Endothelial cell of umbilical vein (primary cell): Measurements from ENCODE around the gene GGT7.

Experiments used
- CTCF ChIP-seq, 2 donors: IDR thresholded peaks; 1 replicate in 1 of 2; 2 replicates in 1 of 2; pipeline ENCODE4 v1.5.1; 2011; ENCODE audit warnings: low read length in 2 of 2, mild to moderate bottlenecking in 2 of 2, moderate library complexity in 2 of 2, control low read depth in 1 of 2, inconsistent platforms in 1 of 2, low read depth in 1 of 2; ENCODE audit not compliant: insufficient read depth in 1 of 2; ENCODE audit errors: extremely low read depth in 1 of 2
- EZH2 ChIP-seq: IDR thresholded peaks from 2 replicates; pipeline ENCODE4 v1.6.1; 2012; ENCODE audit warnings: borderline replicate concordance, low read depth, mild to moderate bottlenecking, moderate library complexity, low read length, inconsistent platforms; ENCODE audit not compliant: severe bottlenecking
- GATA2 ChIP-seq: IDR thresholded peaks from 2 replicates; pipeline ENCODE4 v1.7.0; 2011; ENCODE audit warnings: low read depth, mild to moderate bottlenecking, moderate library complexity, mixed read lengths, low read length; ENCODE audit not compliant: insufficient read length, insufficient read depth
- JUN ChIP-seq: IDR thresholded peaks from 2 replicates; pipeline ENCODE4 v1.6.1; 2011; ENCODE audit warnings: borderline replicate concordance, low read depth; ENCODE audit not compliant: insufficient read length, insufficient read depth
- MYC ChIP-seq: IDR thresholded peaks from one replicate; pipeline ENCODE4 v1.6.1; 2011; ENCODE audit warnings: mild to moderate bottlenecking, low read depth, low read length
- POLR2A ChIP-seq: IDR thresholded peaks from 2 replicates; pipeline ENCODE4 v1.6.1; 2012; ENCODE audit warnings: low read depth, mild to moderate bottlenecking, control low read depth, low read length
- POLR2AphosphoS5 ChIP-seq: IDR thresholded peaks from 2 replicates; pipeline ENCODE4 v1.6.1; 2012; ENCODE audit warnings: low read depth, mild to moderate bottlenecking, control low read depth, low read length, moderate library complexity; ENCODE audit not compliant: insufficient read depth
- TF ChIP-seq, protein P1 (sequence below): IDR thresholded peaks from 2 replicates; pipeline ENCODE4 v1.6.1; 2011; ENCODE audit not compliant: insufficient read depth, insufficient read length

- TF ChIP-seq CTCF (IDR thresholded peaks at IDR 0.05; ENCODE audit: extremely low read depth in 1 of 2, insufficient read depth in 1 of 2, low read depth in 1 of 2, low read length in 2 of 2) (no peak), EZH2 (no peak), MYC (no peak), POLR2A (no peak), POLR2AphosphoS5 (no peak), JUN (no peak), GATA2 (no peak)
- TF ChIP-seq, protein P1, sequence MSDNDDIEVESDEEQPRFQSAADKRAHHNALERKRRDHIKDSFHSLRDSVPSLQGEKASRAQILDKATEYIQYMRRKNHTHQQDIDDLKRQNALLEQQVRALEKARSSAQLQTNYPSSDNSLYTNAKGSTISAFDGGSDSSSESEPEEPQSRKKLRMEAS: no peak
These were observed 13.5 kb upstream of the GGT7 start for GRCh38 chr20:34886122-34886521.
